ENCODE data around the gene ANO1.

GRCh38 chr11:70137383-70137782 is 59.3 kb downstream of the ANO1 start:
- TF ChIP-seq CTCF (IDR thresholded peaks at IDR 0.05; ENCODE audit: low read length) (no peak), EZH2 (IDR thresholded peaks at IDR 0.05; ENCODE audit: borderline replicate concordance, low read length) (no peak)
